Activated T-cell treated with anti-CD3 and anti-CD28 coated beads, Interleukin-2, amount 50 U/mL, for 4 hours (primary cell): Measurements from ENCODE around the gene ZNF444. TPM values are rescaled to one million over a fixed set of nuclear protein-coding genes. Genes with fewer than 3 reads are reported as not detected.
"Not testable (repeated sequence)": the region's sequence is repeated elsewhere in the genome, so short reads cannot be mapped to it uniquely, and the experiment has no call there.

Source experiments
- ATAC-seq, 2 donors: fragments of 200-7000 bp; cut with Tn5 transposase; one replicate each; pipeline ENCODE4 v1.10.0; 2021
- DNase-seq: peaks from one replicate; pipeline ENCODE4 v3.0.0-alpha.2; 2020
- H3K27me3 Mint-ChIP-seq: one replicate; pipeline ENCODE4 v1.8.0; 2021; ENCODE audit warnings: low read depth, mixed read lengths
- H3K36me3 Mint-ChIP-seq: one replicate; pipeline ENCODE4 v1.8.0; 2022; ENCODE audit warnings: mixed read lengths; ENCODE audit not compliant: insufficient read depth
- H3K4me1 Mint-ChIP-seq: one replicate; pipeline ENCODE4 v1.8.0; 2021; ENCODE audit warnings: low read depth, mixed read lengths
- H3K4me3 Mint-ChIP-seq: one replicate; pipeline ENCODE4 v1.8.0; 2021; ENCODE audit warnings: mild to moderate bottlenecking, moderate library complexity, mixed read lengths
- H3K9me3 Mint-ChIP-seq: one replicate; pipeline ENCODE4 v1.8.0; 2021; ENCODE audit warnings: mixed read lengths
- total RNA-seq, 3 donors: library from RNA; stranded (reverse); gene quantifications; one replicate each; pipeline ENCODE4 v1.2.1, GENCODE V29; 2021

The ZNF444 gene
- total RNA-seq, 3 donors from 2014 or later: 42.0 to 45.5 (median 44.9) TPM

DNA sequence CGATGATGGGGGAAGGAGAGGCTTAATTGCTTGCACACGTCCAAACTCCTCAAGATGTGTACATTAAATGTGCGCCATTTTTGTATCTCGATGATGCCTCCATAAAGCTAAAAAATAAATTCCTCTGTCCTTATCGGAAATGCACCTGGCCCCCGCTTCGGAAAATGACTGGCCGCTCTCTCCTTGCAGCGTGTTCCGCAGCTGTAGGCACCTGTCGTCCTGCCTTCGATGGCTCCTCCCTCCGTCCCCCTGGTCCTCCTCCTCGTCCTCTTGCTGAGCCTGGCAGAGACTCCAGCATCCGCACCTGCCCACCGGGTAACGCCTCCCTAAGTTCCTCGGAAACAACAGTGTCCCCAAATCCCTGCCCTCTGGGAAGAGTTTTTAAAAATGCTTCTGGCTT, 35.8 kb downstream of the ZNF444 start:
- ATAC-seq (no peak), DNase-seq (no peak)
- no peaks in the 10 kb centered on the region for H3K9me3 Mint-ChIP-seq
- H3K4me1 Mint-ChIP-seq: no peaks in the 10 kb centered on the region
- H3K36me3 Mint-ChIP-seq: no peaks in the 10 kb centered on the region
- peaks cover 2% of the 10 kb centered on the region for H3K27me3 Mint-ChIP-seq
- H3K4me3 Mint-ChIP-seq: no peak overlapping the region

DNA sequence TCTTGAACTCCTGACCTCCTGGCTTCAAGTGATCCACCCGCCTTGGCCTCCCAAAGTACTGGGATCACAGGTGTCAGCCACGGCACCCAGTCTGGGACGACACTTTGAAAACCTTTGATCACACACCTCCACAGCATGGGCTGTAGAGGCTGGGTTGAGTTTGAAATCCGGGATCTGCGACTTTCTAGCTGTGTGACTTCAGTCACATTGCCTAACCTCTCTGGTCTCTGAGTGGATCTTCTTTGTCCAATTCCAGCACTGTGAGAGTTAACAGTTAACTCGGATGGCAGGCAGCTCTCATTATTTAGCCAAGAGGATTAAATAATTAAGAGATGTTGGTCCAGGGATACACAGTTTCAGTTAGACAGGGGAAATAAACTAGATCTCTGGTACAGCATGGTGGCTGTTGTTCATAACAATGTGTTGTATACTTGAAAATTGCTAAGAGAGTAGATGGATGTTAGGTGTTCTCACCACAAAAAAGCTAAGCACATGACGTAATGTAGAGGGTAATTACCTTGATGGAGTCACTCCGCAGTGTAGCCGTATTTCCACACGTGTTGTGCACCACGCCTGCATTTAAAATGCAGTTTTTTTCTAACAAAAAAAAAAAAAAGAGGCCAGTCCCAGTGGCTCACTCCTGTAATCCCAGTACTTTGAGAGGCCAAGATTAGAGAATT, 36.6 kb downstream of the ZNF444 start:
- Mint-ChIP-seq H3K4me3 (no peak overlapping the region), H3K36me3 (no peaks in the 10 kb centered on the region), H3K27me3 (peaks cover 2% of the 10 kb centered on the region), H3K4me1 (no peaks in the 10 kb centered on the region), H3K9me3 (no peaks in the 10 kb centered on the region)
- DNase-seq: no peak
- ATAC-seq: no peak

DNA sequence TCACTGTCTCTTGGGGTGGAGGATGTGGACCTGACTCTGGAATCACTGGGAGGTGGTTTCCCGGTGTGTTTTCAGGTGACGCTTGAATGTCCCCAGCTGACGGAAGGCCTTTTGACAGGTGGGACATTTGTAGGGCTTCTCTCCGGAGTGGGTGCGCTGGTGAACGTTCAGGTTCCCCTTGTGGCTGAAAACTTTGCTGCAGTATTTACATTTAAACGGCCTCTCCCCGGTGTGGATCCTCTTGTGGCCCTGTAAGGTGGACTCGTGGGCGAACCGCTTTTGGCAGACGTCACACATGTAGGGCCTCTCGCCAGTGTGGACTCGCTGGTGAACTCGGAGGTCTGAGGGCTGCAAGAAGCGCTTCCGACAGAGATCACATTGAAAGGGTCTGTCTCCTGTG, 48.7 kb downstream of the ZNF444 start:
- H3K36me3 Mint-ChIP-seq: no peaks in the 10 kb centered on the region

DNA sequence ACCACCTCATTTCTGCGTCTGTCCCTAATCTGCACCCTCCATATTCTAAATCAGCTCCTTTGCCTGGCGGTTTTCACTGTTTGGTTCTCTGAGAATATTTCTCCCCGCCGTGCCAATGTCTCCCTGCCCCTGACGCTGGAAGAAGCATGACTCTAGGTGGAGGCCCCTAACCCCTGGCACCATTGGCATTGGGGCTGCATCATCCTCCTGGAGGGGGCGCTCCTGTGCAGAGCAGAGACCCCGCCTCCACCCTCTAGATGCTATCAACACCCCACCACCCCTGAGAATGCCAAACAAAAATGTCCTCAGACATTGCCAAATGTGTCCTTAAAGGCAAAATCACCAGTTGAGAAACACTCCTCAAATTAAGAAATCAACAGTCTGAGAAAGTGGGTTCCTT, 50.0 kb downstream of the ZNF444 start:
- peaks cover 12% of the 10 kb centered on the region for H3K27me3 Mint-ChIP-seq
- H3K4me3 Mint-ChIP-seq: no peak overlapping the region
- no peaks in the 10 kb centered on the region for H3K36me3 Mint-ChIP-seq
- no peaks in the 10 kb centered on the region for H3K9me3 Mint-ChIP-seq
- no peak for DNase-seq
- H3K4me1 Mint-ChIP-seq: no peaks in the 10 kb centered on the region
- no peak for ATAC-seq

More for the DNA sequence above, 48.7 kb downstream of the ZNF444 start:
- H3K9me3 Mint-ChIP-seq: no peaks in the 10 kb centered on the region
- no peak for ATAC-seq
- peaks cover 2% of the 10 kb centered on the region for H3K4me1 Mint-ChIP-seq
- no peak for DNase-seq
- H3K27me3 Mint-ChIP-seq: peaks cover 15% of the 10 kb centered on the region
- no peak overlapping the region for H3K4me3 Mint-ChIP-seq

DNA sequence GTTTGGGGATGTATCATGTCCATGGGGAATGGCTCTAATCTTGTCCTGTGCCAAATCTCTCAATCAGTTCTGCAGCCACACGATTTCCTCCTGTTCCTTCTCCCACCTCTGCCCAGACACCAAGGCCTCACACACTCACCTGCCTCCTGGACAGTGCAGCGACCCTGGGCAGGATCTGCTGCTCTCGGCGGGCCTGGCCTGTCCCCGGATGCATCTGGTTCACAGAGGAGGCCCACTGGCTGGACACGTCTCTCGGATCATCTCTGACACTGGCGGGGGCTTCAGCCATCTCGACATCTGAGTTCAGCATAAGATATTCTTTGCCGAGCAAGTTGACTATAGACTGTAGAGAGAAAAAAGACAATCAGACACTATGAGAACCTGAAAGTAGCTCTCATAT, 50.6 kb downstream of the ZNF444 start:
- ATAC-seq (no peak), DNase-seq (no peak)
- Mint-ChIP-seq H3K4me3 (no peak overlapping the region), H3K9me3 (no peaks in the 10 kb centered on the region), H3K4me1 (no peaks in the 10 kb centered on the region), H3K36me3 (no peaks in the 10 kb centered on the region), H3K27me3 (peaks cover 11% of the 10 kb centered on the region)

DNA sequence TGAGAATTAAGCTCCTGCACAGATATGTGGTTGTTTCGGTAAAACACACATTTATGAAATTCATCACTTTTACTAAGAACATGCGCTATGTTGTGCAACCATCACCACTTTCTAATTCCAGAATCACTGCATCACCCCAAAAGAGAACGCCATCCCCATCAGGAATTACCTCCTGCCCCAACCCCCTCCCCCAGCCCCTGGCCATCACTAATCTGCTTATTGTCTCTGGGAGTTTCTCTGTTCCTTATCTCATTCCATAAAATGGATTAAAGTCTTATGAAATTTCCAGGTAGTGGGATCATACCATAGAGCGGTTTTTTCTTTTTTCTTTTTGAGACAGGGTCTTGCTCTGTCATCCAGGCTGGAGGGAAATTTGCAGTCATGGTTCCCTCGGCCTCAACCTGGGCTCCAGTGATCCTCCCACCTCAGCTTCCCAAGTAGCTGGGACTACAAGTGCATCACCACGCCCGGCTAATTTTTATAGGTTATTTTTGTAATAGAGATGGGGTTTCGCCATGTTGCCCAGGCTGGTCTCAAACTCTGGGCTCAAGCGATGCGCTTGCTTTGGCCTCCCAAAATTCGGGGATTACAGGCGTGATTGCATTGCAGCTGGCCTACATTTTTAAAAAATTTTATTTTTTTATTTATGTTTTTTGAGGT, 53.0 kb downstream of the ZNF444 start:
- Mint-ChIP-seq H3K9me3 (no peaks in the 10 kb centered on the region), H3K4me3 (no peak overlapping the region), H3K27me3 (peaks cover 8% of the 10 kb centered on the region), H3K36me3 (no peaks in the 10 kb centered on the region), H3K4me1 (no peaks in the 10 kb centered on the region)
- ATAC-seq (no peak), DNase-seq (no peak)

DNA sequence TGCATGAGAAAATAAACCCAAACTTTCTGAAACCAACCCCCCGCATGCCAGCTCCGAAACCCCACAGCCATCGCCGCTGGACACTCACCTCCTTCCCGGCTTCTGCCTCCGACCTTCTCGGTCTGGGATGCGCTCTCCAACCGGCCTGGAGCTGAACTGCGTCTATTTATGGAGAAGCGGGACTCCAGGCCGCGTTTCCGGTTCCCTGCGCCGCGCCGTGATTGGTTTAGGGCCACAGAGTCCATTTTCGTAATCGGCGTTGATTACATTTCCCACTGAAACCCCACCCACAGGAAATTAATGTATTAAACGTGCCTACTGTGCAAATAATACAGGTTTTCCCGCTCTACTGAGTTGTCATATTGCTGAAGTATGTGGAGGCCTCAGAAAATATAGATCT, 56.6 kb downstream of the ZNF444 start, which contains the start of gene ZSCAN5B:
Gene ZSCAN5B, minus strand, starts transcription at position 138 of the 400 bp plus-strand sequence. CDS start 4,731 bp downstream, outside the sequence.
- not testable (repeated sequence) for ATAC-seq, H3K4me1 Mint-ChIP-seq, H3K4me3 Mint-ChIP-seq, H3K9me3 Mint-ChIP-seq, DNase-seq, H3K36me3 Mint-ChIP-seq
- H3K27me3 Mint-ChIP-seq: peaks cover 11% of the 10 kb centered on the region

DNA sequence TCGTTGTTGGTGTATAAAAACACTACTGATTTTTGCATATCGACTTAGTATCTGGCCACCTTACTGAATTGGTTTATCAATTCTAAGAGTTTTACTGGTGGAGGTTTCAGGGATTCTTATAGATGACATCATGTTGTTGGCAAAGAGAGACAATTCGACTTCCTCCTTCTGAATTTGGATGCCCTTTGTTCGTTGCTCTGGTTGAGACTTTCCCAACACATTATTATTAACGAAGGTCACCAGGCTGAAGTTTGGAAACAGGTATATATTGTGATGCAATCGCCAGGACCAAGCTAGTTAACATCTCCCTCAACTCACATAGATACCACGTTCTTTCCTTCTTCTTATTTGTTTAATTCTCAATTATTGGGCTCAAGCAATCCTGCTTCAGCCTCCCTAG, 58.6 kb downstream of the ZNF444 start:
- Mint-ChIP-seq H3K36me3 (no peaks in the 10 kb centered on the region), H3K4me3 (no peak overlapping the region), H3K4me1 (no peaks in the 10 kb centered on the region), H3K27me3 (peaks cover 6% of the 10 kb centered on the region), H3K9me3 (no peaks in the 10 kb centered on the region)
- DNase-seq (no peak), ATAC-seq (no peak)

DNA sequence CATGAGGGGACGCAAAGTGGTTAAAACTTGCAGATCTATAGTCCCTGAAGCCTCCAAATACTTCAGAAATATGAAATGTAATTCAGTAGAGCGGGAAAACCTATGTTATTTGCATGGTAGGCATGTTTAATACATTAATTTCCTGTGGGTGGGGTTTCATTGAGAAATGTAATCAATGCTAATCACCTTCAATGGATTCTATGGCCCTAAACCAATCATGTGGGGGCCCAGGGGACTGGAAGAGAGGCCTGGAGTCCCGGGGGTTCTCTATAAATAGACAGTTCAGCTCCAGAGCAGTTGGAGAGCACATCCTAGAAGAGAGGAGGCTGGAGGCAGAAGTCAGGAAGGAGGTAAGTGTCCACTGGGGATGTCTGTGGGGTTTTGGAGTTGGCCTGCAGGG, 60.9 kb downstream of the ZNF444 start, which contains the start of gene ZSCAN5C:
Gene ZSCAN5C, plus strand, starts transcription at position 301 of the 400 bp plus-strand sequence. CDS start 3,641 bp downstream, outside the sequence.
- Mint-ChIP-seq H3K4me1 (no peaks in the 10 kb centered on the region), H3K4me3 (no peak within 1 kb of the TSS), H3K9me3 (no peaks in the 10 kb centered on the region), H3K36me3 (no peaks in the 10 kb centered on the region), H3K27me3 (peaks cover 10% of the 10 kb centered on the region)
- no peak for DNase-seq
- ATAC-seq: no peak

DNA sequence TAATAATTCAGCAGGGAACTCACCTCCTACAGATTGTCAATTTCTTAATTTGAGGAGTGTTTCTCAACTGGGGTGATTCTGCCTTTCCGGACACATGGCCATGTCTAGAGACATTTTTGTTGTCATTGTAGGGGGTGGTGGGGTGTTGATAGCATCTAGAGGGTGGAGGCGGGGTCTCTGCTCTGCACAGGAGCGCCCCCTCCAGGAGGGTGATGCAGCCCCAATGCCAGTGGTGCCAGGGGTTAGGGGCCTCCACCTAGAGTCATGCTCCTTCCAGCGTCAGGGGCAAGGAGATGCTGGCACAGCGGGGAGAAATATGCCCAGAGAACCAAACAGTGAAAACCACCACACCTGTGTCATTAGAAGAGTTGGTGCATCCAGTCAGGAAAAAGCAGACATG, 66.5 kb downstream of the ZNF444 start:
- not testable (repeated sequence) for H3K9me3 Mint-ChIP-seq, H3K4me3 Mint-ChIP-seq, H3K4me1 Mint-ChIP-seq

DNA sequence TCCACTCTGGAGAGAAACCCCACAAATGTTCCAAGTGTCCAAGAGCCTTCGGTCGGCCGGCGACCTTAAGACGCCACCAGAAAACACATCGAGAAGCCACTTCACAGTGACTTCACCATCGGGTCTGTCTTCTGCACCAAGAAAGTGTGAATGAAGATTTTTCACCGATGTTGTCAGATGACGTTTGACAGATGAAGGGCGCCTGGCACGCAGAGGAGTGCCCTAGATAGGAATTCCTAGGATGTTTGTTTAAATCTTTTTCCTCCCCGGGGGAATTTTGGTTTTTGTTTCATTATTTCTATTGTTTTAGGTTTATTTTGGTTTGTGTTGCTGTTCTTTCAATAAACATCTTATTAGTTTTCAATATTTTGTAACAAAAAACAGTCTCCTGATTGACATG, 68.0 kb downstream of the ZNF444 start:
- no peaks in the 10 kb centered on the region for H3K9me3 Mint-ChIP-seq

More for the DNA sequence above, 66.5 kb downstream of the ZNF444 start:
- H3K27me3 Mint-ChIP-seq: peaks cover 11% of the 10 kb centered on the region
- not testable (repeated sequence) for ATAC-seq, DNase-seq, H3K36me3 Mint-ChIP-seq

DNA sequence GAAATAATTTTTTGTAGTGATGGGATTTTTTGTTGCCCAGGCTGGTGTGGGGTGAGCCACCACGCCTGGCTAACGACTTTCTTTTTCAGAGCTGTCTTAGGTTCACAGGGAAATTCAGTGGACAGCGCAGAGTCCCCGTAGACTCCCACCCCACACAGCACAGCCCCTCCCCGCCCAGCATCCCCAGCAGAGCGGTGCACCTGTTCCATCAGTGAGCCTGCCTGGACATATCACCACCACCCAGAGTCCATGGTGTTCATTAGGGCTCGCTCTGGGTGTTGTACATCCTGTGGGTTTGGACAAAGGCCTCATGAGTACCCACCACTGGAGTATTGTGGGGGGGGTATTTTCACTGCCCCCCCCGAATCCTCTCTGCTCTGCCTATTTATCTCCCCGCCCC, 68.9 kb downstream of the ZNF444 start:
- ATAC-seq, H3K9me3 Mint-ChIP-seq, H3K4me1 Mint-ChIP-seq, H3K4me3 Mint-ChIP-seq, DNase-seq, H3K36me3 Mint-ChIP-seq: not testable (repeated sequence)
- H3K27me3 Mint-ChIP-seq: peaks cover 26% of the 10 kb centered on the region

More for the DNA sequence above, 68.0 kb downstream of the ZNF444 start:
- Mint-ChIP-seq H3K36me3 (no peaks in the 10 kb centered on the region), H3K27me3 (peaks cover 17% of the 10 kb centered on the region), H3K4me3 (no peak overlapping the region), H3K4me1 (no peaks in the 10 kb centered on the region)
- DNase-seq (no peak), ATAC-seq (no peak)
